Fibroblast of lung (primary cell): ENCODE results near the gene SYCE3. TPM values are rescaled to one million over a fixed set of nuclear protein-coding genes. Genes with fewer than 3 reads are reported as not detected.

Source experiments
- DNase-seq, 2 donors: peaks; one replicate each; pipeline versions ENCODE4 v3.0.0 to v3.0.0-alpha.2; 2010; ENCODE audit warnings: low read depth in 2 of 2
- H2AFZ ChIP-seq: 2 replicates; pipeline ENCODE4 v1.5.1; 2012; ENCODE audit warnings: low read length, control low read depth, inconsistent platforms
- H3K27ac ChIP-seq: 2 replicates; pipeline ENCODE4 v1.5.1; 2011; ENCODE audit warnings: low read length, control low read depth; ENCODE audit not compliant: insufficient read depth
- H3K27me3 ChIP-seq: 2 replicates; pipeline ENCODE4 v1.5.1; 2011; ENCODE audit warnings: mild to moderate bottlenecking, low read length; ENCODE audit not compliant: control insufficient read depth, insufficient read depth
- H3K36me3 ChIP-seq: 2 replicates; pipeline ENCODE4 v1.5.1; 2011; ENCODE audit warnings: low read length; ENCODE audit not compliant: control insufficient read depth, insufficient read depth
- H3K4me1 ChIP-seq: 2 replicates; pipeline ENCODE4 v1.5.1; 2011; ENCODE audit warnings: low read length; ENCODE audit not compliant: control insufficient read depth, insufficient read depth; ENCODE audit errors: extremely low read depth
- H3K4me2 ChIP-seq: 2 replicates; pipeline ENCODE4 v1.5.1; 2011; ENCODE audit warnings: low read length, control low read depth; ENCODE audit not compliant: insufficient read depth; ENCODE audit errors: extremely low read depth
- H3K4me3 ChIP-seq, 4 experiments: fragments of 200-600 bp in 1 of 4; sonication (generic) in 1 of 4; replicated peaks in 1 of 4; 2 replicates each; pipeline ENCODE4 v1.5.1; 2011 to 2016; ENCODE audit warnings: low read length in 4 of 4, low read depth in 3 of 4, mild to moderate bottlenecking in 3 of 4, control low read depth in 2 of 4, inconsistent platforms in 1 of 4, mixed read lengths in 1 of 4; ENCODE audit not compliant: insufficient read depth in 1 of 4; ENCODE audit errors: control extremely low read depth in 1 of 4
- H3K79me2 ChIP-seq: 2 replicates; pipeline ENCODE4 v1.5.1; 2012; ENCODE audit warnings: mild to moderate bottlenecking, low read length, inconsistent platforms; ENCODE audit not compliant: control insufficient read depth, insufficient read depth
- H3K9ac ChIP-seq: 2 replicates; pipeline ENCODE4 v1.5.1; 2011; ENCODE audit warnings: mild to moderate bottlenecking, low read length, control low read depth; ENCODE audit not compliant: insufficient read depth
- H3K9me3 ChIP-seq: 2 replicates; pipeline ENCODE4 v1.5.1; 2012; ENCODE audit warnings: low read depth, low read length; ENCODE audit not compliant: control insufficient read depth, insufficient read depth
- H4K20me1 ChIP-seq: 2 replicates; pipeline ENCODE4 v1.5.1; 2011; ENCODE audit warnings: low read length; ENCODE audit not compliant: control insufficient read depth, insufficient read depth; ENCODE audit errors: extremely low read depth
- EZH2 ChIP-seq: IDR thresholded peaks from 2 replicates; pipeline ENCODE4 v1.5.1; 2012; ENCODE audit warnings: low read length, control low read depth, mild to moderate bottlenecking; ENCODE audit errors: missing control alignments
- polyA plus RNA-seq, 2 donors: library from polyadenylated mRNA; depleted of rRNA in 1 of 2; stranded (reverse) in 1 of 2; unstranded in 1 of 2; fragments of >200 nt; gene quantifications; 2 replicates each; pipeline ENCODE4 v1.2.1, GENCODE V29; 2011 to 2012; ENCODE audit warnings: missing spikeins in 1 of 2
- total RNA-seq: library from RNA; depleted of rRNA; stranded (reverse); fragments of >200 nt; gene quantifications from 2 replicates; pipeline ENCODE4 v1.2.1, GENCODE V29; 2014
- TF ChIP-seq, protein P1 (sequence below), 2 donors: IDR thresholded peaks in 1 of 2; conservative IDR thresholded peaks in 1 of 2; 1 replicate in 1 of 2; 2 replicates in 1 of 2; pipeline ENCODE4 v1.5.1; 2011 to 2012; ENCODE audit warnings: low read length in 2 of 2, control low read depth in 1 of 2, inconsistent platforms in 1 of 2, low read depth in 1 of 2, mild to moderate bottlenecking in 1 of 2

SYCE3 gene
- total and polyA plus RNA-seq, 2 donors (not counting 1 experiment from before 2014, with no cell fraction given) = 0.33 TPM; not detected in 1

DNA sequence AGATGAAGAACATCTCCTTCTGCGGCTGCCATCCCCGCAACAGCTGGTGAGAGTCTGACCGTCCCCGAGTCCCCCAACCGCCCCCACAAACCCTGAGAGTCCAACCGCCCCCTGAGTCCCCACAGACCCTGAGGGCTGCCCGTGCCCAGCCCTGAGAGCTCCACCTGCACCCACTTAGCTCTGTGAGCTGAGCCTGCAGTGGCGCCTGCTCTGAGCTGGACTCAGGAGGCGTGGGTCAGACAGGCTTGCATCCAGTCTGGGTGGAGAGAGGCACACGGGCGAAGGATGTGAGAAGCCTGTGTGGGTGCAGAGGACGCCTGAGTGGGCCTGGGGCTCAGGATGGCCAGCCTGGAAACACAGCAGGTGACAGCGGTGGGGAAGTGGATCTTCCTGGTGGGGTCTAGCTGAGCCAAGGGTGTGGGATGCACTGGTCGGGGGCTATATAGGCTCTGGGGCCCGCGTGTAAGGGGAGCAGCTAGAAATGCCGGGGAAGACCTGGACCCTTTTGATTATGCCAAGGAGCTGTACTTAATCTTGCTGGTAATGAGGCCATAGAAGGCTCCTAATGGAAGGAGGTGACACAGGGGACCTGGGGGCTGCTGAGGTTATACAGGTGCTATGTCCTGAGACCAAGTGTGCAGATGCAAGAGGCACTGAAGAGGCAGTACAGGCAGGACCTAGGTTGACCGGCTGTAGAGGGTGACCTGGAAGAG lies 44.4 kb upstream of the SYCE3 start:
- H3K27me3 ChIP-seq = peaks cover 14% of the 10 kb centered on the region

DNA sequence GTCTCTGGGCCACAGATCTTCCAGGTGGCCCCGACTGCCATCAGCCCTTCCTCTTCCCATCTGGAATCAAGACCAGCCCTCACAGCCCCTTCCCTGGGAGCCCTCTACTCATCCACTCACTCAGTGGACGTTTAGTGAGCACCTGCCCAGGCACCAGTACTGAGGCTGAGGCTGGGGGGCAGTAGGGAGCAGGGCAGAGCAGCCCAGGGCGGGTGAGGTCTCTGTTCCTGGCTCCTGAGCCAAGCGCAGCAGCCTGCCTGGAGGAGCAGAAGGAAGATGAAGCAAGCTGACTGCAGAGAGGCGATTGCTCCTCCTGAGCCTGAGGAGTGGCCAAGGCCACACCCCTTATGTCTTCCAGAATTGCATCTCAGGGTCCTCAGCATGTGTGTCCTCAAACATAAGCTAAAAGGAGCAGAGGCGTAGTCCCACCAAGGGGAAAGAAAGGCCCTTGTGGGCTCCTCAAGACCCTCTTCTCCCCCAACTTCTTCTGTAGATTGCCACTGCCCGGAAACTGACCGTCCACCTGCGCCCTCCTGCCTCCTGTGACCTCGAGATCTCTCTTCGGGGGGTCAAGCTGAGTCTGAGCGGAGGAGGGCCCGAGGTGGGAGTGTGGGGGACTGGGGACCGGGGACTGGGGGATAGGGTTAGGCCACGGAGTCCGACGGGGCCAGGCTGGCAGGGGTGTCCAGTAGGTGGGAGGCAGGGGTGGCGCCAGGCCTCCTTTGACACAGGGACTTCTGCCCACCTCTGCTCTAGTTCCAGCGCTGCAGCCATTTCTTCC lies 43.6 kb upstream of the SYCE3 start:
- Histone ChIP-seq H3K27ac (no peak overlapping the region), H4K20me1 (no peaks in the 10 kb centered on the region), H3K79me2 (no peaks in the 10 kb centered on the region), H3K4me3 (no peak overlapping the region), H3K4me1 (no peaks in the 10 kb centered on the region), H2AFZ (no peak overlapping the region), H3K27me3 (peaks cover 21% of the 10 kb centered on the region), H3K36me3 (no peaks in the 10 kb centered on the region), H3K9ac (no peak overlapping the region), H3K9me3 (no peaks in the 10 kb centered on the region), H3K4me2 (no peak overlapping the region)
- DNase-seq = no peak
- TF ChIP-seq, protein P1, sequence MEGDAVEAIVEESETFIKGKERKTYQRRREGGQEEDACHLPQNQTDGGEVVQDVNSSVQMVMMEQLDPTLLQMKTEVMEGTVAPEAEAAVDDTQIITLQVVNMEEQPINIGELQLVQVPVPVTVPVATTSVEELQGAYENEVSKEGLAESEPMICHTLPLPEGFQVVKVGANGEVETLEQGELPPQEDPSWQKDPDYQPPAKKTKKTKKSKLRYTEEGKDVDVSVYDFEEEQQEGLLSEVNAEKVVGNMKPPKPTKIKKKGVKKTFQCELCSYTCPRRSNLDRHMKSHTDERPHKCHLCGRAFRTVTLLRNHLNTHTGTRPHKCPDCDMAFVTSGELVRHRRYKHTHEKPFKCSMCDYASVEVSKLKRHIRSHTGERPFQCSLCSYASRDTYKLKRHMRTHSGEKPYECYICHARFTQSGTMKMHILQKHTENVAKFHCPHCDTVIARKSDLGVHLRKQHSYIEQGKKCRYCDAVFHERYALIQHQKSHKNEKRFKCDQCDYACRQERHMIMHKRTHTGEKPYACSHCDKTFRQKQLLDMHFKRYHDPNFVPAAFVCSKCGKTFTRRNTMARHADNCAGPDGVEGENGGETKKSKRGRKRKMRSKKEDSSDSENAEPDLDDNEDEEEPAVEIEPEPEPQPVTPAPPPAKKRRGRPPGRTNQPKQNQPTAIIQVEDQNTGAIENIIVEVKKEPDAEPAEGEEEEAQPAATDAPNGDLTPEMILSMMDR (conservative IDR thresholded peaks at IDR 0.05 in 1 of 2, IDR thresholded peaks at IDR 0.05 in 1 of 2; ENCODE audit: low read depth in 1 of 2, low read length in 2 of 2) = no peak
- no peak for TF ChIP-seq EZH2

More for the DNA sequence above, 44.4 kb upstream of the SYCE3 start:
- Histone ChIP-seq H3K4me3 (no peak overlapping the region), H3K4me2 (no peak overlapping the region), H3K4me1 (no peaks in the 10 kb centered on the region), H4K20me1 (no peaks in the 10 kb centered on the region), H3K9ac (no peak overlapping the region), H3K36me3 (no peaks in the 10 kb centered on the region), H2AFZ (no peak overlapping the region), H3K9me3 (no peaks in the 10 kb centered on the region), H3K27ac (no peak overlapping the region), H3K79me2 (no peaks in the 10 kb centered on the region)
- DNase-seq = no peak
- TF ChIP-seq, protein P1 (conservative IDR thresholded peaks at IDR 0.05 in 1 of 2, IDR thresholded peaks at IDR 0.05 in 1 of 2; ENCODE audit: low read depth in 1 of 2, low read length in 2 of 2) = no peak
- no peak for TF ChIP-seq EZH2

DNA sequence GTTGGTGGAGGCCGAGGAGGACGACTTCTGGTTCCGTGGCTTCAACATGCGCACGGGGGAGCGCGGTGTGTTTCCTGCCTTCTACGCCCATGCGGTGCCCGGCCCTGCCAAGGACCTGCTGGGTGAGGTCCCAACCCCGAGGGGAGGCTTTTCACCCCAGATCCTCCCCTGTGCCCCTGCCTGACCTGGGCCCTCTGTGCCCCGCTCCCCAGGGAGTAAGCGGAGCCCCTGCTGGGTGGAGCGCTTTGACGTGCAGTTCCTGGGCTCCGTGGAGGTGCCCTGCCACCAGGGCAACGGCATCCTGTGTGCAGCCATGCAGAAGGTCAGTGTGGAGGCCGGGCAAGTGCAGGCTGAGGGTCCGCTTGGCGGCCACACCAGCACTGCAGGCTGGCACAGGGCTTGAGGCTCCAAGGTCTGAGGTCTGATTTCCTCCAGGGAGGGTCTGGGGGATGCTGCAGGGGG lies 42.9 kb upstream of the SYCE3 start:
- Histone ChIP-seq H3K36me3 (no peaks in the 10 kb centered on the region), H3K9ac (no peak overlapping the region), H2AFZ (no peak overlapping the region), H3K79me2 (no peaks in the 10 kb centered on the region), H3K4me3 (no peak overlapping the region), H3K4me1 (no peaks in the 10 kb centered on the region), H3K9me3 (no peaks in the 10 kb centered on the region), H3K27me3 (peaks cover 21% of the 10 kb centered on the region), H3K4me2 (no peak overlapping the region), H3K27ac (no peak overlapping the region), H4K20me1 (no peaks in the 10 kb centered on the region)
- TF ChIP-seq EZH2 = no peak
- TF ChIP-seq, protein P1 (conservative IDR thresholded peaks at IDR 0.05 in 1 of 2, IDR thresholded peaks at IDR 0.05 in 1 of 2; ENCODE audit: low read depth in 1 of 2, low read length in 2 of 2) = no peak
- no peak for DNase-seq
